Esophagus muscularis mucosa (tissue), 4 donors: Measurements from ENCODE around the gene SFXN5. TPM values are rescaled to one million over a fixed set of nuclear protein-coding genes. Genes with fewer than 3 reads are reported as not detected.
A peak's percentile ranks its signal among the peaks of the same experiment; 100 is the strongest.
"Not testable (repeated sequence)": the region's sequence is repeated elsewhere in the genome, so short reads cannot be mapped to it uniquely, and the experiment has no call there.

Source experiments
- DNase-seq: peaks from one replicate; pipeline ENCODE4 v3.0.0-alpha.2; 2017; ENCODE audit errors: extremely low spot score
- H3K27ac ChIP-seq, 4 donors: fragments of 200-600 bp; sonication (generic); replicated peaks in 1 of 4; 1 replicate in 3 of 4; 2 replicates in 1 of 4; pipeline ENCODE4 v1.5.1; 2016 to 2019; ENCODE audit warnings: mild to moderate bottlenecking in 1 of 4
- H3K27me3 ChIP-seq, 4 donors: fragments of 200-600 bp; sonication (generic); one replicate each; pipeline versions ENCODE4 v1.5.1 to v1.6.0; 2016 to 2019
- H3K36me3 ChIP-seq, 4 donors: fragments of 200-600 bp; sonication (generic); one replicate each; pipeline ENCODE4 v1.5.1; 2016 to 2019
- H3K4me1 ChIP-seq, 4 donors: fragments of 200-600 bp; sonication (generic); one replicate each; pipeline ENCODE4 v1.5.1; 2016 to 2019
- H3K4me3 ChIP-seq, 4 donors: fragments of 200-600 bp; sonication (generic); 1 replicate in 2 of 4; 2 replicates in 2 of 4; pipeline ENCODE4 v1.5.1; 2016 to 2019; ENCODE audit warnings: mild to moderate bottlenecking in 4 of 4, moderate library complexity in 1 of 4
- H3K9me3 ChIP-seq, 4 donors: fragments of 200-600 bp; sonication (generic); 1 replicate in 3 of 4; 2 replicates in 1 of 4; pipeline ENCODE4 v1.5.1; 2016 to 2019
- CTCF ChIP-seq, 3 experiments: fragments of 200-600 bp in 2 of 3; fragments of 450-650 bp in 1 of 3; sonication (generic) in 2 of 3; IDR thresholded peaks; one replicate each; pipeline ENCODE4 v1.5.1; 2017 to 2019; ENCODE audit warnings: antibody characterized with exemption in 3 of 3, mild to moderate bottlenecking in 2 of 3, moderate library complexity in 1 of 3
- EP300 ChIP-seq: sonication (generic); formaldehyde crosslinking; IDR thresholded peaks from one replicate; pipeline ENCODE4 v1.6.1; 2017; ENCODE audit warnings: antibody characterized with exemption
- POLR2A ChIP-seq: fragments of 450-650 bp; IDR thresholded peaks from one replicate; pipeline ENCODE4 v1.6.1; 2017; ENCODE audit warnings: antibody characterized with exemption, moderate library complexity, mild to moderate bottlenecking, low read depth
- POLR2AphosphoS5 ChIP-seq, 2 donors: sonication (generic); formaldehyde crosslinking; IDR thresholded peaks; one replicate each; pipeline ENCODE4 v1.6.1; 2017; ENCODE audit warnings: antibody characterized with exemption in 2 of 2
- WGBS: methylation state at CpG from one replicate; pipeline ENCODE4 v1.1.5; 2018; 5-methylcytosine and 5-hydroxymethylcytosine counted together
- intact Hi-C: fragments of 100-400 bp; cut with DNase I; formaldehyde crosslinking; loops from one replicate; pipeline ENCODE4 v1.15.1; 2023
- total RNA-seq, 4 donors: library from RNA; depleted of rRNA; stranded (reverse); fragments of >200 nt; gene quantifications; one replicate each; pipeline versions ENCODE4 v1.1.0 to v1.2.1, GENCODE V29; 2016

The SFXN5 gene
- total RNA-seq, 4 donors from 2014 or later, result 5.8 to 10.0 (median 6.8) TPM

GRCh38 chr2:72911256-72911655 lies 160.3 kb downstream of the SFXN5 start:
- no peaks in the 10 kb centered on the region for H3K9me3 ChIP-seq
- TF ChIP-seq POLR2A (no peak), CTCF (IDR thresholded peaks at IDR 0.05) (no peak), POLR2AphosphoS5 (IDR thresholded peaks at IDR 0.05) (no peak), EP300 (no peak)
- no peak overlapping the region for H3K27ac ChIP-seq
- DNase-seq, result no peak
- H3K27me3 ChIP-seq, result peaks cover 12 to 99% (median 52%) of the 10 kb centered on the region in 4 donors
- no peak overlapping the region for H3K4me3 ChIP-seq
- 79% methylated on average over 1 of the region's 1 CpG for whole genome bisulfite sequencing
- intact Hi-C loops, result no loop called here
- H3K4me1 ChIP-seq, result peaks cover 13 to 21% (median 18%) of the 10 kb centered on the region in 4 donors
- no peaks in the 10 kb centered on the region for H3K36me3 ChIP-seq

GRCh38 chr2:72908741-72909140 lies 162.8 kb downstream of the SFXN5 start:
- DNase-seq, result no peak
- Histone ChIP-seq H3K4me1 (no peaks in the 10 kb centered on the region), H3K9me3 (no peaks in the 10 kb centered on the region), H3K36me3 (no peaks in the 10 kb centered on the region), H3K27ac (no peak overlapping the region), H3K4me3 (no peak overlapping the region), H3K27me3 (peaks cover 0 to 84% (median 27%) of the 10 kb centered on the region in 4 donors)
- TF ChIP-seq POLR2AphosphoS5 (IDR thresholded peaks at IDR 0.05), result no peak
- TF ChIP-seq POLR2A, result no peak
- TF ChIP-seq CTCF (IDR thresholded peaks at IDR 0.05), result no peak
- TF ChIP-seq EP300, result no peak
- 81% methylated on average over 3 of the region's 3 CpGs for WGBS
- intact Hi-C loops, result no loop called here

- H3K27ac ChIP-seq, H3K36me3 ChIP-seq, H3K9me3 ChIP-seq, H3K4me3 ChIP-seq, intact Hi-C loops, DNase-seq, H3K4me1 ChIP-seq: not testable (repeated sequence)
- peaks cover 0 to 84% (median 18%) of the 10 kb centered on the region in 4 donors for H3K27me3 ChIP-seq
- 89% methylated on average over 13 of the region's 13 CpGs for WGBS
Observed at GRCh38 chr2:72907369-72907768, 164.1 kb downstream of the SFXN5 start.

- no peak overlapping the region for H3K4me3 ChIP-seq
- intact Hi-C loops, result no loop called here
- no peaks in the 10 kb centered on the region for H3K36me3 ChIP-seq
- no peak overlapping the region for H3K27ac ChIP-seq
- peaks cover 0 to 68% (median 0%) of the 10 kb centered on the region in 4 donors for H3K27me3 ChIP-seq
- TF ChIP-seq POLR2A (no peak), CTCF (IDR thresholded peaks at IDR 0.05) (no peak), EP300 (no peak), POLR2AphosphoS5 (IDR thresholded peaks at IDR 0.05) (no peak)
- peaks cover 0 to under 1% (median 0%) of the 10 kb centered on the region in 4 donors for H3K4me1 ChIP-seq
- DNase-seq, result no peak
- no peaks in the 10 kb centered on the region for H3K9me3 ChIP-seq
- 38% methylated on average over 3 of the region's 3 CpGs for WGBS
Observed at GRCh38 chr2:72901426-72901825, 170.1 kb downstream of the SFXN5 start.

GRCh38 chr2:72900191-72900825 lies 171.2 kb downstream of the SFXN5 start:
- WGBS, result 85% methylated on average over 5 of the region's 5 CpGs

More at GRCh38 chr2:72900191-72900825, 171.2 kb downstream of the SFXN5 start:
- H3K36me3 ChIP-seq, result no peaks in the 10 kb centered on the region
- H3K27ac ChIP-seq, result no peak overlapping the region
- H3K4me3 ChIP-seq, result no peak overlapping the region
- no peaks in the 10 kb centered on the region for H3K9me3 ChIP-seq
- TF ChIP-seq CTCF (IDR thresholded peaks at IDR 0.05) (no peak), POLR2AphosphoS5 (IDR thresholded peaks at IDR 0.05) (no peak), EP300 (no peak), POLR2A (no peak)
- peak; percentile 86 for DNase-seq
- H3K27me3 ChIP-seq, result peaks cover 0 to 65% (median 0%) of the 10 kb centered on the region in 4 donors
- intact Hi-C loops, result no loop called here
- peaks cover 8 to 11% (median 10%) of the 10 kb centered on the region in 4 donors for H3K4me1 ChIP-seq
